ENCODE measurements around the gene NDUFV2.

GRCh38 chr18:9132628-9133027, 30.1 kb downstream of the NDUFV2 start:
- TF ChIP-seq, protein P1, sequence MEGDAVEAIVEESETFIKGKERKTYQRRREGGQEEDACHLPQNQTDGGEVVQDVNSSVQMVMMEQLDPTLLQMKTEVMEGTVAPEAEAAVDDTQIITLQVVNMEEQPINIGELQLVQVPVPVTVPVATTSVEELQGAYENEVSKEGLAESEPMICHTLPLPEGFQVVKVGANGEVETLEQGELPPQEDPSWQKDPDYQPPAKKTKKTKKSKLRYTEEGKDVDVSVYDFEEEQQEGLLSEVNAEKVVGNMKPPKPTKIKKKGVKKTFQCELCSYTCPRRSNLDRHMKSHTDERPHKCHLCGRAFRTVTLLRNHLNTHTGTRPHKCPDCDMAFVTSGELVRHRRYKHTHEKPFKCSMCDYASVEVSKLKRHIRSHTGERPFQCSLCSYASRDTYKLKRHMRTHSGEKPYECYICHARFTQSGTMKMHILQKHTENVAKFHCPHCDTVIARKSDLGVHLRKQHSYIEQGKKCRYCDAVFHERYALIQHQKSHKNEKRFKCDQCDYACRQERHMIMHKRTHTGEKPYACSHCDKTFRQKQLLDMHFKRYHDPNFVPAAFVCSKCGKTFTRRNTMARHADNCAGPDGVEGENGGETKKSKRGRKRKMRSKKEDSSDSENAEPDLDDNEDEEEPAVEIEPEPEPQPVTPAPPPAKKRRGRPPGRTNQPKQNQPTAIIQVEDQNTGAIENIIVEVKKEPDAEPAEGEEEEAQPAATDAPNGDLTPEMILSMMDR (IDR thresholded peaks at IDR 0.05; ENCODE audit: control extremely low read depth in 1 of 3, insufficient read depth in 1 of 3, low read depth in 1 of 3, low read length in 3 of 3): no peak
- no peak for TF ChIP-seq ASH2L (IDR thresholded peaks at IDR 0.05; ENCODE audit: low read length)
- no peak for TF ChIP-seq MAX (IDR thresholded peaks at IDR 0.05)
- no peak for TF ChIP-seq POLR2AphosphoS5 (IDR thresholded peaks at IDR 0.05; ENCODE audit: low read depth, low read length)
